ENCODE results near the gene GNB1.

Gene GNB1

GRCh38 chr1:1847890-1848289 lies 43.0 kb downstream of the GNB1 start:
- no peak for TF ChIP-seq CTCF (IDR thresholded peaks at IDR 0.05)
- DNase-seq (ENCODE audit: low spot score) = no peak
- H3K27ac ChIP-seq = peak overlapping the region in 1 of 2 donors; percentile 56
- H3K4me3 ChIP-seq = no peak overlapping the region

- no peak for TF ChIP-seq CTCF (IDR thresholded peaks at IDR 0.05)
- Histone ChIP-seq H3K27ac (peak overlapping the region in 1 of 2 donors; percentile 56), H3K4me3 (no peak overlapping the region)
- no peak for DNase-seq (ENCODE audit: low spot score)
Observed at GRCh38 chr1:1847061-1847850, 43.6 kb downstream of the GNB1 start.

GRCh38 chr1:1846386-1846918 lies 44.4 kb downstream of the GNB1 start:
- DNase-seq (ENCODE audit: low spot score) = no peak
- peak overlapping the region in 1 of 2 donors; percentile 56 for H3K27ac ChIP-seq
- H3K4me3 ChIP-seq = no peak overlapping the region
- TF ChIP-seq CTCF (IDR thresholded peaks at IDR 0.05) = no peak

GRCh38 chr1:1842360-1843146 lies 48.3 kb downstream of the GNB1 start:
- Histone ChIP-seq H3K27ac (no peak overlapping the region), H3K4me3 (no peak overlapping the region)
- DNase-seq (ENCODE audit: low spot score) = no peak
- TF ChIP-seq CTCF (IDR thresholded peaks at IDR 0.05) = no peak

GRCh38 chr1:1841575-1841995 lies 49.3 kb downstream of the GNB1 start:
- no peak for TF ChIP-seq CTCF (IDR thresholded peaks at IDR 0.05)
- no peak for DNase-seq (ENCODE audit: low spot score)
- no peak overlapping the region for H3K27ac ChIP-seq
- peak overlapping the region; percentile 2 for H3K4me3 ChIP-seq

- H3K27ac ChIP-seq = no peak overlapping the region
Observed at GRCh38 chr1:1839311-1839965, 51.4 kb downstream of the GNB1 start.

More at GRCh38 chr1:1839311-1839965, 51.4 kb downstream of the GNB1 start:
- no peak for DNase-seq (ENCODE audit: low spot score)
- no peak for TF ChIP-seq CTCF (IDR thresholded peaks at IDR 0.05)
- no peak overlapping the region for H3K4me3 ChIP-seq
